ENCODE data around the gene BTBD9. TPM values are rescaled to one million over a fixed set of nuclear protein-coding genes. Genes with fewer than 3 reads are reported as not detected.

Gene BTBD9
- total and polyA plus RNA-seq, 9 of the 15 experiments (the other 6 are each of a cell fraction or from before 2014, with no cell fraction given) = 0.08 to 1.6 (median 0.58) TPM

- no peak for ATAC-seq
- H3K9me3 ChIP-seq (replicated peaks; ENCODE audit: control insufficient read depth, insufficient read depth, low read depth, low read length) = no peaks in the 10 kb centered on the region
- H3K4me3 ChIP-seq = no peak overlapping the region
- no peaks in the 10 kb centered on the region for H3K36me3 ChIP-seq (ENCODE audit: control insufficient read depth, insufficient read depth, low read length)
- peaks cover 25% of the 10 kb centered on the region for H4K20me1 ChIP-seq (replicated peaks; ENCODE audit: control insufficient read depth, insufficient read depth, low read length)
- intact Hi-C loops (cut with micrococcal nuclease) = no loop called here
- no peak for FAIRE-seq
- no peak overlapping the region for H3K4me2 ChIP-seq (ENCODE audit: insufficient read depth, low read length)
- in situ Hi-C loops (cut with MboI) = no loop called here
- H3K79me2 ChIP-seq (ENCODE audit: control insufficient read depth, insufficient read depth, low read length) = no peaks in the 10 kb centered on the region
- DNase-seq (ENCODE audit: extremely low read depth in 1 of 4, low spot score in 3 of 4) = no peak
- BruUV-seq (replicated peaks) = no TSS peak
- H3K9ac ChIP-seq (ENCODE audit: insufficient read depth in 1 of 2, low read depth in 2 of 2, low read length in 2 of 2) = no peak overlapping the region
- peaks cover 0 to 1% of the 10 kb centered on the region in 2 experiments; a peak in 3 of 5 replicates for H3K4me1 ChIP-seq (replicated peaks in 1 of 2; ENCODE audit: control insufficient read depth in 2 of 2, insufficient read depth in 2 of 2, low read length in 2 of 2)
- TF ChIP-seq LEF1 (IDR thresholded peaks at IDR 0.05) = no peak
- TF ChIP-seq UBTF (IDR thresholded peaks at IDR 0.05; ENCODE audit: borderline replicate concordance in 1 of 2, low read depth in 2 of 2, low read length in 2 of 2) = no peak
- TF ChIP-seq HNRNPH1 (optimal IDR thresholded peaks at IDR 0.05; ENCODE audit: low read depth, low read length) = no peak
- no peak for TF ChIP-seq PHF21A (IDR thresholded peaks at IDR 0.05; ENCODE audit: borderline replicate concordance, low read depth)
- TF ChIP-seq TCF7 (IDR thresholded peaks at IDR 0.05; ENCODE audit: borderline replicate concordance) = no peak
- no peak for TF ChIP-seq TCF15 (CRISPR knock-in tag; IDR thresholded peaks at IDR 0.05)
- no peak for TF ChIP-seq TAF7 (tag; IDR thresholded peaks at IDR 0.05)
- TF ChIP-seq TCF3 (CRISPR knock-in tag; IDR thresholded peaks at IDR 0.05) = no peak
- TF ChIP-seq BACH1 (tag; IDR thresholded peaks at IDR 0.05) = no peak
- TF ChIP-seq MAZ (CRISPR knock-in tag; conservative IDR thresholded peaks at IDR 0.05 in 1 of 2, IDR thresholded peaks at IDR 0.05 in 1 of 2) = no peak
- no peak for TF ChIP-seq RCOR1 (IDR thresholded peaks at IDR 0.05; ENCODE audit: borderline replicate concordance in 1 of 2, low read depth in 2 of 2, low read length in 2 of 2)
- no peak for TF ChIP-seq HDAC3 (IDR thresholded peaks at IDR 0.05; ENCODE audit: borderline replicate concordance, partially characterized antibody)
- H3K27me3 ChIP-seq (ENCODE audit: control insufficient read depth in 2 of 2, insufficient read depth in 2 of 2, low read length in 2 of 2) = peaks cover 44 to 67% of the 10 kb centered on the region in 2 experiments
- H3K27ac ChIP-seq (ENCODE audit: extremely low read depth, low read depth, low read length) = no peak overlapping the region
- no peak overlapping the region for H2AFZ ChIP-seq (ENCODE audit: low read depth, low read length)
- ChIA-PET POLR2A (interaction anchor here (2.0 kb wide), 1 partner anchor 10 kb away, joined by 7 read pairs; no protein-coding TSS in a partner anchor), CTCF (ENCODE audit: low intra/inter-chr PET ratio) (no interaction called here)
- 23% methylated on average over 8 of the region's 8 CpGs for WGBS (ENCODE audit: insufficient coverage, low coverage, missing lambda C conversion rate)
- no peaks in the 10 kb centered on the region for H3K9me1 ChIP-seq (ENCODE audit: control insufficient read depth, insufficient read depth, low read length)
These were observed 465.4 kb downstream of the BTBD9 start for GRCh38 chr6:38174315-38174714.
